ENCODE measurements around the gene ROR2. TPM values are rescaled to one million over a fixed set of nuclear protein-coding genes. Genes with fewer than 3 reads are reported as not detected.

Gene ROR2
- total RNA-seq, 1 donor from 2014 or later = 14.9 TPM

DNA sequence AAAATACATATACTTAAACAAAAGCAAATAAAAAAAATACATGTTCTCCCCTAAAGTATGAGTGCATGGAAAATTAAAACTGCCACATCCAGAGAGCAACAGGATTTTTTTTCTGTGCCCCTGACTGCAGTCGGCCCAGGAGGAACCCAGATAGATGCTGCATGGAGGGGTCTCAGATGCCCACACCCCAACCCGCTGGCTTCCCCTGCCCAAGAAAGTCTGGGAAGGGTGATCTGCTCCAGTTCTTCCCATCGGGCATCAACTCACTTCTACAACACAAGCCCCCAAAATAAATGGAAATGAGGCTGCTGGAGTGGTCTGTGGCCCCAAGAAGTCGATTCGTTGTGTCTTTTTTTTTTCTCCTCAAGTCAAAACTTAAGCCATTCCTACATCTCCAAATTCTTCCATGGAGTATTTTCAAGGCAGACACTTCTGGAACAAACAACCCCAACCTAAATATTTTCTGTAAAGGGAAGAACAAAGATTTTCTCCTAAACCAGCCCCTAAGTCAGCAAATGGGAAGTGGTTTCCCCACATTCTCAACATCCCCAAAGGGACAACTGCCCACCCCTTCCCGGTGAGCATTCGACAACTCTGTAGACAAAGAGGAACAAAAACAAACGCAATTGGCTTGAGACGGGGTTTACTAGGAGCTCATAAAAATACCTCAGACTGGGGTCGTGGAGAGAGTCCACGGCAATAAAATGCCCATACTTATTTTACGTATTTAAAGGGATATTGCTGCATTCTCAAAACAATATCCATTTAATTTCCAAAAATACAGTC, 46.7 kb downstream of the ROR2 start:
- H3K9me3 Mint-ChIP-seq = no peaks in the 10 kb centered on the region

GRCh38 chr9:91902475-91903125, 47.4 kb downstream of the ROR2 start:
- Mint-ChIP-seq H3K36me3 (ENCODE audit: low read depth) (no peaks in the 10 kb centered on the region), H3K4me1 (peaks cover 64% of the 10 kb centered on the region), H3K4me3 (no peak overlapping the region), H3K27ac (ENCODE audit: unreplicated experiment) (peak overlapping the region; percentile 10), H3K9me3 (no peaks in the 10 kb centered on the region), H3K27me3 (ENCODE audit: low read depth) (no peaks in the 10 kb centered on the region)
- DNase-seq (ENCODE audit: low read depth, low spot score) = no peak
- no peak for TF ChIP-seq CTCF (conservative IDR thresholded peaks at IDR 0.05)

More for the DNA sequence above, 46.7 kb downstream of the ROR2 start:
- Mint-ChIP-seq H3K27ac (ENCODE audit: unreplicated experiment) (peak overlapping the region; percentile 92), H3K4me3 (no peak overlapping the region), H3K27me3 (ENCODE audit: low read depth) (no peaks in the 10 kb centered on the region), H3K36me3 (ENCODE audit: low read depth) (no peaks in the 10 kb centered on the region), H3K4me1 (peaks cover 66% of the 10 kb centered on the region)
- no peak for DNase-seq (ENCODE audit: low read depth, low spot score)
- TF ChIP-seq CTCF (conservative IDR thresholded peaks at IDR 0.05) = no peak

- no peak overlapping the region for H3K27ac Mint-ChIP-seq (ENCODE audit: unreplicated experiment)
- H3K27me3 Mint-ChIP-seq (ENCODE audit: low read depth) = no peaks in the 10 kb centered on the region
- H3K36me3 Mint-ChIP-seq (ENCODE audit: low read depth) = peaks cover 2% of the 10 kb centered on the region
- peaks cover 69% of the 10 kb centered on the region for H3K4me1 Mint-ChIP-seq
- H3K4me3 Mint-ChIP-seq = no peak overlapping the region
- DNase-seq (ENCODE audit: low read depth, low spot score) = no peak
- H3K9me3 Mint-ChIP-seq = no peaks in the 10 kb centered on the region
- no peak for TF ChIP-seq CTCF (conservative IDR thresholded peaks at IDR 0.05)
Observed at GRCh38 chr9:91900797-91901177, 49.2 kb downstream of the ROR2 start.

- Mint-ChIP-seq H3K4me1 (peaks cover 70% of the 10 kb centered on the region), H3K36me3 (ENCODE audit: low read depth) (peaks cover 2% of the 10 kb centered on the region), H3K9me3 (no peaks in the 10 kb centered on the region), H3K4me3 (no peak overlapping the region), H3K27me3 (ENCODE audit: low read depth) (no peaks in the 10 kb centered on the region), H3K27ac (ENCODE audit: unreplicated experiment) (no peak overlapping the region)
- TF ChIP-seq CTCF (conservative IDR thresholded peaks at IDR 0.05) = no peak
- no peak for DNase-seq (ENCODE audit: low read depth, low spot score)
Observed at GRCh38 chr9:91900055-91900796, 49.8 kb downstream of the ROR2 start.

DNA sequence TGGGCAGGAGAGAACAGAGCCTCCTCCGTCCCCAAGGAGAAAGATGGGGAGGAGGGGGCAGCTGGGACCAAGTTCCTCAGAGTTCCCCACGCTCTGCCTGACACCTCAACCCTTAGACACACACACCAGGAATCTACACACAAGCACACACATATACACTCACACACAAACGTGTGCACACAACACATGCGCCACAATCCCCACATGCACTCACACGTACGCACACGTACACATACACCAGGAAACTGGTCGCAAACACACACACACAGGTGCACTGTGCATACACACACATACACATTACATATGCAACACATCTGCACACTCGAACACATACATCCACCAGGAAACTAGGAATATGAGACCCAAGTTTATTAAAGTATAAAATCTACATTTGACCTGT, 50.4 kb downstream of the ROR2 start:
- Mint-ChIP-seq H3K4me1 (peaks cover 76% of the 10 kb centered on the region), H3K36me3 (ENCODE audit: low read depth) (peaks cover 2% of the 10 kb centered on the region), H3K9me3 (no peaks in the 10 kb centered on the region), H3K27ac (ENCODE audit: unreplicated experiment) (no peak overlapping the region), H3K27me3 (ENCODE audit: low read depth) (no peaks in the 10 kb centered on the region), H3K4me3 (no peak overlapping the region)
- TF ChIP-seq CTCF (conservative IDR thresholded peaks at IDR 0.05) = no peak
- DNase-seq (ENCODE audit: low read depth, low spot score) = no peak

Data from neural crest cell (in vitro differentiated cells).